ENCODE measurements around the gene PLPP4. TPM values are rescaled to one million over a fixed set of nuclear protein-coding genes. Genes with fewer than 3 reads are reported as not detected.

The PLPP4 gene
- total RNA-seq, 1 experiment from 2014 or later: not detected

DNA sequence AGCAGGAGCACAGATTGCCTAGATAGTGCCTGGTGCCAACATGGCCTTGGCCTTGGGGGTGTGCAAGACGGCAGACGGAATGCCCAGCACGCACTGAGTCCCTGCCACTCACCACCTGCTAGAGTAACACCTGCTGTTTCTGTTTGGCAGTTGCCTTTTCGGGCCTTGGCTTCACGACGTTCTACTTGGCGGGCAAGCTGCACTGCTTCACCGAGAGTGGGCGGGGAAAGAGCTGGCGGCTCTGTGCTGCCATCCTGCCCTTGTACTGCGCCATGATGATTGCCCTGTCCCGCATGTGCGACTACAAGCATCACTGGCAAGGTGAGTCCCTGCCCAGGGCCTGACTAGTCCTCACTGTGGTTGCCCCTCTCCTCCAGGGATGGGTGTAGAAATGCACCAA, 118.0 kb downstream of the PLPP4 start:
- Histone ChIP-seq H2BK20ac (ENCODE audit: low read depth, low read length, poor library complexity, severe bottlenecking) (no peak overlapping the region), H2BK12ac (ENCODE audit: insufficient read length, low read depth, low read length) (no peak overlapping the region), H3K79me2 (ENCODE audit: insufficient read depth, low read length) (no peaks in the 10 kb centered on the region), H3K27me3 (ENCODE audit: insufficient read depth, low read length) (no peaks in the 10 kb centered on the region; the same call in 1 of the 2 replicates), H4K20me1 (ENCODE audit: control insufficient read depth, insufficient read depth, insufficient read length) (no peaks in the 10 kb centered on the region), H3K4me2 (ENCODE audit: insufficient read depth, insufficient read length, low read length) (no peak overlapping the region), H2BK15ac (ENCODE audit: low read depth, low read length) (no peak overlapping the region), H4K91ac (ENCODE audit: insufficient read length, low read depth, low read length) (no peak overlapping the region), H3K14ac (ENCODE audit: insufficient read depth, low read length) (no peak overlapping the region), H3K27ac (ENCODE audit: insufficient read length, low read depth, low read length) (no peak overlapping the region), H2BK5ac (ENCODE audit: insufficient read length, low read length) (no peak overlapping the region), H2BK120ac (ENCODE audit: low read depth, low read length, poor library complexity, severe bottlenecking) (no peak overlapping the region), H3K56ac (ENCODE audit: insufficient read length, low read depth, low read length) (no peak overlapping the region), H4K5ac (ENCODE audit: insufficient read length, low read depth, low read length) (no peak overlapping the region), H3K23ac (ENCODE audit: insufficient read length, low read depth, low read length) (no peak overlapping the region), H3K4ac (ENCODE audit: low read depth, low read length) (no peak overlapping the region), H3K9ac (ENCODE audit: extremely low read depth, insufficient read length, low read length) (no peak overlapping the region), H3K18ac (ENCODE audit: insufficient read length, low read depth, low read length) (no peak overlapping the region), H2AFZ (ENCODE audit: low read length) (no peak overlapping the region), H3K79me1 (ENCODE audit: insufficient read depth, low read depth, low read length, poor library complexity, severe bottlenecking) (no peaks in the 10 kb centered on the region), H3K9me3 (ENCODE audit: control insufficient read depth, low read depth, low read length) (no peaks in the 10 kb centered on the region), H4K8ac (replicated peaks; ENCODE audit: insufficient read length, low read depth, low read length) (no peak overlapping the region), H3K23me2 (ENCODE audit: insufficient read length, low read depth, low read length, poor library complexity, severe bottlenecking) (no peaks in the 10 kb centered on the region), H3T11ph (ENCODE audit: low read length) (no peak overlapping the region), H2AK5ac (ENCODE audit: insufficient read length, low read length) (no peak overlapping the region), H3K4me1 (ENCODE audit: insufficient read depth, low read length) (no peaks in the 10 kb centered on the region)
- Mint-ChIP-seq H3K36me3 (ENCODE audit: insufficient read depth in 1 of 3, low read depth in 3 of 3) (no peaks in the 10 kb centered on the region), H3K4me1 (peaks cover 12 to 17% of the 10 kb centered on the region in 2 experiments), H3K9me3 (no peaks in the 10 kb centered on the region), H3K4me3 (no peak overlapping the region), H3K27ac (no peak overlapping the region; a peak in 1 of 7 replicates), H3K27me3 (ENCODE audit: low read depth) (peaks cover 5% of the 10 kb centered on the region)
- no CpG with 5 or more reads among the region's 13 CpGs for WGBS (ENCODE audit: extremely low coverage, insufficient read length, low lambda C conversion rate)
- no peak for DNase-seq
- TF ChIP-seq, protein P1, sequence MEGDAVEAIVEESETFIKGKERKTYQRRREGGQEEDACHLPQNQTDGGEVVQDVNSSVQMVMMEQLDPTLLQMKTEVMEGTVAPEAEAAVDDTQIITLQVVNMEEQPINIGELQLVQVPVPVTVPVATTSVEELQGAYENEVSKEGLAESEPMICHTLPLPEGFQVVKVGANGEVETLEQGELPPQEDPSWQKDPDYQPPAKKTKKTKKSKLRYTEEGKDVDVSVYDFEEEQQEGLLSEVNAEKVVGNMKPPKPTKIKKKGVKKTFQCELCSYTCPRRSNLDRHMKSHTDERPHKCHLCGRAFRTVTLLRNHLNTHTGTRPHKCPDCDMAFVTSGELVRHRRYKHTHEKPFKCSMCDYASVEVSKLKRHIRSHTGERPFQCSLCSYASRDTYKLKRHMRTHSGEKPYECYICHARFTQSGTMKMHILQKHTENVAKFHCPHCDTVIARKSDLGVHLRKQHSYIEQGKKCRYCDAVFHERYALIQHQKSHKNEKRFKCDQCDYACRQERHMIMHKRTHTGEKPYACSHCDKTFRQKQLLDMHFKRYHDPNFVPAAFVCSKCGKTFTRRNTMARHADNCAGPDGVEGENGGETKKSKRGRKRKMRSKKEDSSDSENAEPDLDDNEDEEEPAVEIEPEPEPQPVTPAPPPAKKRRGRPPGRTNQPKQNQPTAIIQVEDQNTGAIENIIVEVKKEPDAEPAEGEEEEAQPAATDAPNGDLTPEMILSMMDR (conservative IDR thresholded peaks at IDR 0.05): no peak

Measured in H9 (cell line).